Urinary bladder (tissue), 4 donors: ENCODE data around the gene USP17L5. TPM values are rescaled to one million over a fixed set of nuclear protein-coding genes. Genes with fewer than 3 reads are reported as not detected.
"Not testable (repeated sequence)": the region's sequence is repeated elsewhere in the genome, so short reads cannot be mapped to it uniquely, and the experiment has no call there.

ENCODE experiments used
- DNase-seq: peaks from one replicate; pipeline ENCODE4 v3.0.0-alpha.2; 2015; ENCODE audit errors: extremely low spot score
- H3K27ac ChIP-seq: one replicate; pipeline ENCODE4 v1.5.1; 2013; ENCODE audit warnings: low read depth, mild to moderate bottlenecking, moderate library complexity
- H3K36me3 ChIP-seq: one replicate; pipeline ENCODE4 v1.6.1; 2013; ENCODE audit warnings: mild to moderate bottlenecking, moderate library complexity; ENCODE audit not compliant: insufficient read depth
- H3K4me1 ChIP-seq: one replicate; pipeline ENCODE4 v1.6.1; 2013; ENCODE audit warnings: mild to moderate bottlenecking, moderate library complexity; ENCODE audit not compliant: insufficient read depth
- H3K4me3 ChIP-seq: one replicate; pipeline ENCODE4 v1.5.1; 2013; ENCODE audit warnings: low read depth, low read length
- WGBS: extraction: QIAGEN DNeasy Blood & Tissue Kit; methylation state at CpG from one replicate; pipeline ENCODE4 v1.1.7; 2013; 5-methylcytosine and 5-hydroxymethylcytosine counted together
- polyA plus RNA-seq: library from polyadenylated mRNA; stranded (reverse); fragments of 200-250 nt; gene quantifications from one replicate; pipeline ENCODE4 v1.2.3, GENCODE V29; 2013
- total RNA-seq: library from RNA; depleted of rRNA; stranded (reverse); fragments of >200 nt; gene quantifications from one replicate; pipeline ENCODE4 v1.2.3, GENCODE V29; 2014
- donor health status: healthy with polysubstance abuse.
- donor health status: healthy.

Gene USP17L5
- total RNA-seq = not detected
- not detected for polyA plus RNA-seq

- H3K4me3 ChIP-seq, H3K4me1 ChIP-seq, H3K27ac ChIP-seq, DNase-seq, H3K36me3 ChIP-seq: not testable (repeated sequence)
- no CpG with 5 or more reads among the region's 15 CpGs for WGBS
Measured at GRCh38 chr4:9339103-9339502, at the start of gene USP17L5. TSS of gene USP17L5 (plus strand) at chr4:9339403. CDS start at chr4:9339403, 0 bp downstream.

GRCh38 chr4:9324191-9324590 is 15.0 kb upstream of the USP17L5 start:
- not testable (repeated sequence) for DNase-seq, H3K4me3 ChIP-seq, H3K36me3 ChIP-seq, H3K4me1 ChIP-seq, H3K27ac ChIP-seq
- 100% methylated on average over 1 of the region's 13 CpGs for WGBS

- H3K4me1 ChIP-seq, H3K36me3 ChIP-seq, H3K27ac ChIP-seq, DNase-seq, H3K4me3 ChIP-seq: not testable (repeated sequence)
- WGBS = no CpG with 5 or more reads among the region's 15 CpGs
Measured at GRCh38 chr4:9324865-9325264, 14.3 kb upstream of the USP17L5 start, which contains the start of gene USP17L24. TSS of gene USP17L24 (plus strand) at chr4:9325165. CDS start at chr4:9325165, 0 bp downstream.

- not testable (repeated sequence) for H3K36me3 ChIP-seq, H3K27ac ChIP-seq, H3K4me3 ChIP-seq, H3K4me1 ChIP-seq, DNase-seq
- no CpG with 5 or more reads among the region's 15 CpGs for WGBS
Measured at GRCh38 chr4:9329611-9330010, 9.6 kb upstream of the USP17L5 start, which contains the start of gene USP17L25. TSS of gene USP17L25 (plus strand) at chr4:9329911. CDS start at chr4:9329911, 0 bp downstream.

- H3K36me3 ChIP-seq, H3K4me3 ChIP-seq, H3K27ac ChIP-seq, DNase-seq, H3K4me1 ChIP-seq: not testable (repeated sequence)
- WGBS = no CpG with 5 or more reads among the region's 15 CpGs
Measured at GRCh38 chr4:9334358-9334757, 4.8 kb upstream of the USP17L5 start, which contains the start of gene USP17L26. TSS of gene USP17L26 (plus strand) at chr4:9334658. CDS start at chr4:9334658, 0 bp downstream.

- WGBS = no CpG with 5 or more reads among the region's 15 CpGs
- H3K4me1 ChIP-seq, DNase-seq, H3K36me3 ChIP-seq, H3K4me3 ChIP-seq, H3K27ac ChIP-seq: not testable (repeated sequence)
Measured at GRCh38 chr4:9343848-9344247, 4.6 kb downstream of the USP17L5 start, which contains the start of gene USP17L27. TSS of gene USP17L27 (plus strand) at chr4:9344148. CDS start at chr4:9344148, 0 bp downstream.

- not testable (repeated sequence) for DNase-seq, H3K36me3 ChIP-seq, H3K4me3 ChIP-seq, H3K27ac ChIP-seq, H3K4me1 ChIP-seq
- no CpG with 5 or more reads among the region's 15 CpGs for WGBS
Measured at GRCh38 chr4:9348593-9348992, 9.4 kb downstream of the USP17L5 start, which contains the start of gene USP17L28. TSS of gene USP17L28 (plus strand) at chr4:9348893. CDS start at chr4:9348893, 0 bp downstream.

- not testable (repeated sequence) for DNase-seq, H3K36me3 ChIP-seq, H3K27ac ChIP-seq, H3K4me3 ChIP-seq, H3K4me1 ChIP-seq
- WGBS = 94% methylated on average over 13 of the region's 18 CpGs
Measured at GRCh38 chr4:9350866-9351265, 11.7 kb downstream of the USP17L5 start.

GRCh38 chr4:9353338-9353737 is 14.1 kb downstream of the USP17L5 start, which contains the start of gene USP17L29:
TSS of gene USP17L29 (plus strand) at chr4:9353638. CDS start at chr4:9353638, 0 bp downstream.
- H3K27ac ChIP-seq, H3K4me3 ChIP-seq, H3K4me1 ChIP-seq, DNase-seq, H3K36me3 ChIP-seq: not testable (repeated sequence)
- no CpG with 5 or more reads among the region's 15 CpGs for WGBS

- not testable (repeated sequence) for H3K27ac ChIP-seq, DNase-seq, H3K4me1 ChIP-seq, H3K4me3 ChIP-seq, H3K36me3 ChIP-seq
- WGBS = no CpG with 5 or more reads among the region's 15 CpGs
Measured at GRCh38 chr4:9362829-9363228, 23.6 kb downstream of the USP17L5 start, which contains the start of gene USP17L30. TSS of gene USP17L30 (plus strand) at chr4:9363129. CDS start at chr4:9363129, 0 bp downstream.

- not testable (repeated sequence) for H3K4me3 ChIP-seq, H3K27ac ChIP-seq, H3K36me3 ChIP-seq, DNase-seq, H3K4me1 ChIP-seq
- WGBS = 34% methylated on average over 1 of the region's 1 CpG
Measured at GRCh38 chr4:9379881-9380280, 40.7 kb downstream of the USP17L5 start.

- H3K4me3 ChIP-seq, H3K27ac ChIP-seq, H3K4me1 ChIP-seq, H3K36me3 ChIP-seq, DNase-seq: not testable (repeated sequence)
- 22% methylated on average over 36 of the region's 36 CpGs for WGBS
Measured at GRCh38 chr4:9381012-9381534, 41.9 kb downstream of the USP17L5 start.

- DNase-seq = no peak
- H3K36me3 ChIP-seq = no peaks in the 10 kb centered on the region
- no peak overlapping the region for H3K4me3 ChIP-seq
- no peaks in the 10 kb centered on the region for H3K4me1 ChIP-seq
- no peak overlapping the region for H3K27ac ChIP-seq
- WGBS = 69% methylated on average over 1 of the region's 1 CpG
Measured at GRCh38 chr4:9384126-9384525, 44.9 kb downstream of the USP17L5 start.

- not testable (repeated sequence) for H3K27ac ChIP-seq, DNase-seq, H3K4me3 ChIP-seq, H3K4me1 ChIP-seq, H3K36me3 ChIP-seq
- WGBS = 15% methylated on average over 2 of the region's 2 CpGs
Measured at GRCh38 chr4:9389001-9389400, 49.8 kb downstream of the USP17L5 start.
